Measurements from ENCODE around the gene PRKAG2.

- TF ChIP-seq CTCF (IDR thresholded peaks at IDR 0.05) (no peak), POLR2A (IDR thresholded peaks at IDR 0.05) (no peak)
Measured at GRCh38 chr7:151801291-151801690, 75.6 kb downstream of the PRKAG2 start.
